ENCODE data around the gene OR5AP2. TPM values are rescaled to one million over a fixed set of nuclear protein-coding genes. Genes with fewer than 3 reads are reported as not detected.
"Not testable (repeated sequence)": the region's sequence is repeated elsewhere in the genome, so short reads cannot be mapped to it uniquely, and the experiment has no call there.

OR5AP2 gene
- total RNA-seq: not detected
- long read RNA-seq: 0 reads

DNA sequence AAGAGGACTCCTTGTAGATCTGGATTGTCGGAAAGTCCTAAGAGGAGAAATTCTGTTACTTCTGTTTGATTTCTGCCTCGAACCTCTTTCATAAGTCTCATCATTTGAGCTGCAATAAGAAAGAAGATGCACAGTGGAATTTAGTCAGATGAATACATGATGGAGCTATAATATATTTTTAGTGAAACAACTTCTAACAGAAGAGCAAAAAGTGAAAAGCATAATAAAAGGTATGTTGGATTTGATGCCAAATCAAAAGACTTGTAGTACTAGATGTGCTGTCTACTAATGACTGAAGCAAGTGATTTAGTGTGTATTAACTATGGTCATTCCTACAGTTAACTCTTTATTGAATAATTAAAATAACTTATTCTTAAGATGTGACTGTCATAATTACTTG, at the start of gene OR5AP2:
TSS of gene OR5AP2 (minus strand) at position 101 of the 400 bp plus-strand sequence. CDS start at position 101, 0 bp downstream.
- intact Hi-C loops (cut with DNase I): no loop called here
- DNase-seq (ENCODE audit: low spot score): no peak

DNA sequence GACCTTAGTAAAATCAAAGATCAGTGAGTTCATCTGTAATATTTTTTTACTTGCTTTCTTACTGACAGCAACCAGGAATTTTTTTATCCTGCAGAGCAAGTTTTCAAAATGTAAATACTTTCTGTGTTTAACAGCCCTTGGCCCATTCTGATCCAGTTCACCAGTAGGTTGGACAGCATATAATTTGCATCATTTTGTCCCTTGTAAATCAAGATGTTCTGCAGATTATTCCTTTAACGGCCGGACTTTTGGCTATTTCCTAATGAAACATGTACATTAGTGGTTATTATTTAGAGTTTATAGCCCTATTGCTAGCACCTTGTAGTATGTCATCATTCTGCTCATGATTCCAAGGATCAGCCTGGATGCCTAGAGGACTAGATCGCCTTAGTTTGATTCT, 48.9 kb upstream of the OR5AP2 start:
- intact Hi-C loops (cut with DNase I); DNase-seq (ENCODE audit: low spot score): not testable (repeated sequence)

DNA sequence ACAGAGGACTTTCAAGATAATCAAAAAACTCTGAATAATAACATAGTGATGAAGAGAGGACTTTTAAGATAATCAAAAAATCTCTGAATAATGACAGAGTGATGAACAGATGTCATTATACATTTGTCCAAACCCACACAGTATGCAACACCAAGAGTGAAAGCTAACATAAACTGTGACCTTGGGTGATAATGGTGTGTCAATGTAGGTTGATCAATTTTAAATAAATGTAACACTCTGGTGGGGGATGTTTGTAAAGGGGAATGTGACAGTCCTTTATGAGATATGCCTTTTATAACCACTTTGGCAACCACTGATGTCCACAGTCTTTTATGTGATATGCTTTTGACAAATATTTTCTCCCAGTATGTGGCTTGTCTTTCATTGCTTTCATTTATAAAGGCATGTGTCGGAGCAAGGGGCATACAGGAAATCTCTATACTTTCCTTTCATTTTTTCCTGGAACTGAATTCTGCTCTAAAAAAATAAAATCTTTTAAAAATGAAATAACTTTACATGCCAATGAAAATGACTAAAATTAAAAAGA, 46.4 kb upstream of the OR5AP2 start:
- intact Hi-C loops (cut with DNase I): no loop called here
- no peak for DNase-seq (ENCODE audit: low spot score)

DNA sequence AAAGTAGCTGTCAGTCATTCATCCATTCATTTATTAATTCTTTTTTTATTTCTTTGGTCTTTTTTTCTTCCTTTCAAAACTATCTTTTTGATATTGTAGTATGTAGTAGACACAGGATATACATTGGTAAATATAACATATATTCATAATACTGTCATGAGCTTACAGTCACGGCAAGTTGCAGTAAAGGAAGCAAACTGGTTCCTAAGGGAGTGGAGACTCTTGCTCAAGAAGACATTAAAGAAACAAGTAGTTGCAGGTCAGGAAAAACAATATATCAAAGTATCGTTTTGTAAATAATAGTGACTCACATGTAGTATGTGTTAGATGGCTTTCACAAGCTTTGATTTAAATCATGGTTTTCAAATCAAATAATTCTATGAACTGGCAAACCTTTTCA, 28.7 kb upstream of the OR5AP2 start:
- intact Hi-C loops (cut with DNase I): no loop called here
- DNase-seq (ENCODE audit: low spot score): no peak

DNA sequence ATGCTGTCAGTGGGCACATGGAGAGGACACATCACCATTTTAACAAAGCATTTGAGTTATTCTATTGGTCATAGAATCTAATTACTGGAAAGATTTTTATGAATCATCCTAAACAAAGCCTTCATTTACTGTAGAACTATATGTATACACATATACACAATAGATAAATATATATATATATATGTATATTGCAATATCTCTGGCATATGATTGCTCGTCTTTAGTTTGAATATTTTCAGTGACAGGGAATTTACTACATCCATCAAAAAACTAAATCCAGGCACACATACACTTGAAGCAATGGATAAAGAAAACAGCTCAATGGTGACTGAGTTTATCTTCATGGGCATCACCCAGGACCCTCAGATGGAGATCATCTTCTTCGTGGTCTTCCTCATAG, 21.1 kb upstream of the OR5AP2 start, which contains the start of gene OR5AR1:
TSS of gene OR5AR1 (plus strand) at position 301 of the 400 bp plus-strand sequence. CDS start at position 301, 0 bp downstream.
- intact Hi-C loops (cut with DNase I): no loop called here
- DNase-seq (ENCODE audit: low spot score): no peak

DNA sequence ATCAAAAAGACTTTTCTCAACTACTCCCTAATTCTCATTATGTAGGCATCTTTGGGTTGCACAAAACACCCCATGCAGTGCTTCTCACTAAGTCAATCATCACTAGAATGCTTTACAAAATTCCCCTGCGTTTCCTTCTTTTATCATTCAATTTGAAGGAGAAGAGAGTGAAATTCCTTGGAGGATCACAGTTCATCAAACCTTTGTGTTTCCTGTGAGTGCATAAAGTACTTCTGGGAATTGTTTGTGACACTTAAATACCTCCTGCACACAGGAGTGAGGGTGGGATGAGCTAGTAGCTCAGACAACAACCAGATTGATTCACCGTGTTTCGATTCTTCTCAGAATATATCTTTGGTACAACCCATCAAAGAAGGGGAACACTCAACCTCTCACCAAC, 17.5 kb upstream of the OR5AP2 start:
- DNase-seq (ENCODE audit: low spot score): no peak
- intact Hi-C loops (cut with DNase I): no loop called here

DNA sequence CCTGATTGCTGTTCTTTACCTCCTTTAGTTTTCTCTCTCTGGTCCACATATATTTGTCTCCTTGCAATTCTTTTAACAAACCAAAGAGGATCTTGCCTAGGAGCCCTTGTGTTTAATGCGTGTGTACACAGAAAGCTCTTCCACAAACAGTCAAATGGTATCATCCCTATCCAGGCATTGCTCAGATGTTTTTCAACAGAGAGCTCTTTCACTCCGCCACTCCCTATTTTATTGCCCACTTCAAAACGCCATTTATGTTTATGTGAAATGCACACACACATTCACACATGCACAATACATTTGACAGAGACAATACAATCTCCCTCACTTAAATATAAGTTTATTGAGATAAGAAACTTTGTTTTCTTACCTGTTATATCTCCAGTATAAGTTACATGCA, 4.7 kb downstream of the OR5AP2 start:
- intact Hi-C loops (cut with DNase I): no loop called here
- DNase-seq (ENCODE audit: low spot score): no peak

DNA sequence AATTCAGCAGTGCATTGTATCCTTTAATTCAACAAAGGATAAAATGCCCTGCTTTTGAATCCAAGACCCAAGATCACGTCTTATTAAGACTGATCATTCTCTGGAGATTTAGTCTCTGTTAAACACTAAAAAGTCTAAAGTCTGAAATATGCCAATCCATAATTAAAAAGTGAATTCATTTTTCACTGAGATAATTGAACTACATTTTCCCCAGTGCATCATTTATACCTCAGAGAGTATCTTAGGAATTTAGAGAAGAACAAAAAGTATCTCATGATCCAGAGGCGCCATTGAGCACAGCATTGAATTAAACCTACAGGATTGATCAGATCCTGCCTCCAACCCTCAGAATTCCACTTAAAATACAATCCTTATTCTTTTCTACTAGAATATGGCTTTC, 5.4 kb downstream of the OR5AP2 start:
- DNase-seq (ENCODE audit: low spot score): no peak

DNA sequence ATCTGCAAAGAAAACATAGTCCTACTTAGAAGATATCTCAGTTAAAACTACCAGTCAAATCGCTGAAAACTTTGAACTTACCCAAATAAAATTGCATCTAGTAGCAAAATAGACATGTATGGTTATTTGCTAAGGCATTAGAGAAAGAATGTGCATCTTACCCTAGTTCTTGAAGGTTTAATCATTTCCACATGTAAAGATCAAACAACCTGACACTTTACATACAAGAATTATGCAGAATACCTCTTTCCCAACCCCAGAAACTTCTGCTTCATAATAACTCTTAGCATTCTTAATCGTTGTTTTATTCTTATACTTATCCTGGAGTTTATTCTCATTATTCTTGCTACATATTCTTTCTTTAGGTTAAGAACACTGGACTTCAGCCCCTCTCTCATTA, 9.9 kb downstream of the OR5AP2 start:
- intact Hi-C loops (cut with DNase I): no loop called here
- no peak for DNase-seq (ENCODE audit: low spot score)

More for the DNA sequence above, 5.4 kb downstream of the OR5AP2 start:
- intact Hi-C loops (cut with DNase I): no loop called here

DNA sequence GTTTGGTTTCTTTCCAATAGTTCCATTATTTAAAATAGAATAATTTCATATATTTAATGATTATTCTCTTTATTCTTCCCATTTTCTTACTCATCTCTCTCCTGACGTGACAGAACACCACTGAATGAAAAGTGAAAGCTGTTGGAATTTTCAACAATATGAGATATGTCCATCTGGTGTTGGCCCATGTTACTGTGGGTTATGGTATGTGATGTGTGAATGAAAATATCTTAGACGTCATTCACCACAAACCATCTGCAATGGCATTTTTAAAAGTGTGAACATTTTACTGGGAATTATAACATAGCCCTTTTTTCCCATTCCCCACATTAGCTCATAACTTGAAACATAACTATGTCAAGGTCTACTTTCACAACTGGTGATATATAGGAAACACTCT, 16.3 kb downstream of the OR5AP2 start:
- no peak for DNase-seq (ENCODE audit: low spot score)
- intact Hi-C loops (cut with DNase I): loop anchor here (10.0 kb wide), 1 partner anchor 159 kb away; no protein-coding TSS in a partner anchor

DNA sequence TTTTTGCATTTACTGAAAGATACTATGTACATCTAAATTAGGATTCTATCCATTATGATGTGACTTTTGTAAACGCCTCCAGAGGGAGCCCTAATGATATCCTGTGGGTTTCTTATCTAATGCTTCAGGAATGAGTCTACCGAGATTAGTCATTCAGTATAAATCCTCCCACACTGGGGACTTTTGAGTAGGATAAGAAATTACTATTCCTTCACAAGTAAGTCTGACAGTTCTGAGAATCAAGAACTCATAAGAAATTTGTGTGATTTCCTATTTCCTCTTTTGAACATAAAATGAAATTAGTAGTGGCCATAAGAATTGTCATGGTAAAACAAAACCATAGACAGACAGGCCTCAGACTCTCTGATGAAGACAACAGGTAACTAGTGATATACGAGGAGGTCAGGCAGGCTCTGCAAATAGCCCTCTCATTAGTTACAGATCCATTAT, 17.6 kb downstream of the OR5AP2 start:
- intact Hi-C loops (cut with DNase I): loop anchor here (10.0 kb wide), 1 partner anchor 160 kb away; no protein-coding TSS in a partner anchor
- DNase-seq (ENCODE audit: low spot score): no peak

DNA sequence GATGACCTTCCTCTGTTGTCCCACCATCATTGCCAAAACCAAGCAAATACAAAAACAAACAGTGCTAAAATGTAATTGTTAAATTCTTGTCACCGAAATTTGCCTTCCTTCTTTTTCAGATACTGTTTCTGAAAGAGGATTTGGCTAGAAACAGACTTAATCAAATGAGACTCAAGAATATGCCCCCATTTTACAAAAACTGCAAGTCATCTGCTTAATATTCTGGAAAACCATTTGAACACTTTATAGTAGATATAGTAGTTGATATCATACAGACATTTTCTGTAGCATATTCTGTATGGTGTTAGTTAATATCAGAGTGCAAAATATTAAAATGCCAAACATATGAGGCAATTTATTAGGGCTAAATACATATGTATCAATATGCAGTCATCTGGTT, 31.1 kb downstream of the OR5AP2 start:
- DNase-seq (ENCODE audit: low spot score): no peak
- intact Hi-C loops (cut with DNase I): no loop called here

DNA sequence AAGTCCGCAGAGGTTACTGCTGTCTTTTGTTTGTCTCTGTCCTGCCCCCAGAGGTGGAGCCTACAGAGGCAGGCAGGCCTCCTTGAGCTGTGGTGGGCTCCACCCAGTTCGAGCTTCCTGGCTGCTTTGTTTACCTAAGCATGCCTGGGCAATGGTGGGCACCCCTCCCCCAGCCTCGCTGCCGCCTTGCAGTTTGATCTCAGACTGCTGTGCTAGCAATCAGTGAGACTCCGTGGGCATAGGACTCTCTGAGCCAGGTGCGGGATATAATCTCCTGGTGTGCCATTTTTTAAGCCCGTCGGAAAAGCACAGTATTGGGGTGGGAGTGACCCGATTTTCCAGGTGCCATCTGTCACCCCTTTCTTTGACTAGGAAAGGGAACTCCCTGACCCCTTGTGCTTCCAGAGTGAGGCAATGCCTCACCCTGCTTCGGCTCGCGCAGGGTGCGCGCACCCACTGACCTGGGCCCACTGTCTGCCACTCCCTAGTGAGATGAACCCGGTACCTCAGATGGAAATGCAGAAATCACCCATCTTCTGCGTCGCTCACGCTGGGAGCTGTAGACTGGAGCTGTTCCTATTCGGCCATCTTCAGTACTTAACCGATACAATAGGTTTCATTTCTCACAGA, 50.0 kb downstream of the OR5AP2 start:
- DNase-seq (ENCODE audit: low spot score); intact Hi-C loops (cut with DNase I): not testable (repeated sequence)

Other genes starting within 250 kb of the OR5AP2 start
- gene OR5AL1, start 229.7 kb downstream of the OR5AP2 start, total RNA-seq: not detected
- gene OR5M3, start 169.1 kb downstream of the OR5AP2 start, total RNA-seq: not detected
- gene OR5M8, start 151.1 kb downstream of the OR5AP2 start, total RNA-seq: not detected
- gene OR5M11, start 99.2 kb downstream of the OR5AP2 start, total RNA-seq: not detected
- not detected for gene OR5M10, start 64.7 kb downstream of the OR5AP2 start, total RNA-seq
- not detected for gene OR5M1, start 27.6 kb downstream of the OR5AP2 start, total RNA-seq
- not detected for gene OR5AR1, start 21.2 kb upstream of the OR5AP2 start, total RNA-seq
- gene OR9G1, start 56.7 kb upstream of the OR5AP2 start, total RNA-seq: not detected
- not detected for gene OR9G4, start 106.3 kb upstream of the OR5AP2 start, total RNA-seq

Measured in cardiac septum (tissue), 1 donor.